Right lobe of liver (tissue), 6 donors: ENCODE results near the gene KAT5. TPM values are rescaled to one million over a fixed set of nuclear protein-coding genes. Genes with fewer than 3 reads are reported as not detected.
A peak's percentile ranks its signal among the peaks of the same experiment; 100 is the strongest.

Experiments
- ATAC-seq, 4 donors: fragments of 200-7000 bp; cut with Tn5 transposase; one replicate each; pipeline ENCODE4 v1.9.1; 2020; ENCODE audit warnings: mild to moderate bottlenecking in 4 of 4, moderate library complexity in 4 of 4
- DNase-seq, 3 donors: peaks; one replicate each; pipeline ENCODE4 v3.0.0-alpha.2; 2020
- H3K27ac ChIP-seq, 3 donors: fragments of 200-600 bp; one replicate each; pipeline ENCODE4 v1.8.0; 2022
- H3K27me3 ChIP-seq, 2 donors: fragments of 200-600 bp; one replicate each; pipeline ENCODE4 v1.8.0; 2022
- H3K36me3 ChIP-seq, 4 donors: fragments of 200-600 bp; sonication (generic) in 1 of 4; one replicate each; pipeline versions ENCODE4 v1.5.1 to v1.8.0; 2017 to 2022; ENCODE audit warnings: control low read depth in 1 of 4
- H3K4me1 ChIP-seq, 4 donors: fragments of 200-600 bp; sonication (generic) in 1 of 4; one replicate each; pipeline versions ENCODE4 v1.5.1 to v1.8.0; 2017 to 2022; ENCODE audit warnings: control low read depth in 1 of 4
- H3K4me3 ChIP-seq, 3 donors: fragments of 200-600 bp; one replicate each; pipeline ENCODE4 v1.8.0; 2022
- H3K9me3 ChIP-seq, 4 donors: fragments of 200-600 bp; sonication (generic) in 1 of 4; one replicate each; pipeline versions ENCODE4 v1.5.1 to v1.8.0; 2017 to 2022; ENCODE audit warnings: control low read depth in 1 of 4
- CTCF ChIP-seq, 4 donors: fragments of 200-600 bp in 3 of 4; fragments of 450-650 bp in 1 of 4; IDR thresholded peaks; one replicate each; pipeline versions ENCODE4 v1.5.1 to v1.8.0; 2016 to 2022; ENCODE audit warnings: antibody characterized with exemption in 4 of 4, mild to moderate bottlenecking in 2 of 4
- POLR2A ChIP-seq: fragments of 450-650 bp; IDR thresholded peaks from one replicate; pipeline ENCODE4 v1.6.1; 2017; ENCODE audit warnings: antibody characterized with exemption, mild to moderate bottlenecking
- WGBS: methylation state at CpG from one replicate; pipeline ENCODE4 v1.1.6; 2018; ENCODE audit warnings: low coverage, low lambda C conversion rate; ENCODE audit not compliant: insufficient coverage; ENCODE audit errors: missing lambda C conversion rate; 5-methylcytosine and 5-hydroxymethylcytosine counted together
- intact Hi-C, 2 donors: fragments of 100-400 bp; cut with DNase I; formaldehyde crosslinking; loops; one replicate each; pipeline versions ENCODE4 v1.11.2 to v1.14.1; 2022
- total RNA-seq, 6 experiments: library from RNA; depleted of rRNA in 2 of 6; stranded (reverse); fragments of >200 nt in 2 of 6; fragmentation: NEBNext Ultra II Directional in 3 of 6; extraction: Animal tissue kit (Norgen Biotek cat#: 25700) in 3 of 6; gene quantifications; one replicate each; pipeline versions ENCODE4 v1.1.0 to v1.2.4, GENCODE V29; 2016 to 2023
- donor health status: DM: no; HTN: yes; CAD: no.
- donor health status: DM: no; HTN: no; CAD: no.
- donor health status: DM: no; HTN: no; CAD: no.
- donor health status: DM: no; HTN: yes; CAD: no.
- donor health status: DM: no; HTN: yes; CAD: no.

The KAT5 gene
- total RNA-seq, 6 experiments from 2014 or later, result 17.8 to 30.4 (median 24.0) TPM

- H3K4me3 ChIP-seq, result no peak overlapping the region
- ATAC-seq (no peak), DNase-seq (no peak)
- 69% methylated on average over 8 of the region's 8 CpGs for WGBS
- no peaks in the 10 kb centered on the region for H3K27me3 ChIP-seq
- no peaks in the 10 kb centered on the region for H3K36me3 ChIP-seq
- no peaks in the 10 kb centered on the region for H3K9me3 ChIP-seq
- H3K4me1 ChIP-seq, result no peaks in the 10 kb centered on the region
- no peak overlapping the region for H3K27ac ChIP-seq
- intact Hi-C loops, result no loop called here
- TF ChIP-seq POLR2A (no peak), CTCF (IDR thresholded peaks at IDR 0.05) (no peak)
Measured at GRCh38 chr11:65741185-65741584, 29.1 kb downstream of the KAT5 start.

- Histone ChIP-seq H3K27me3 (no peaks in the 10 kb centered on the region), H3K9me3 (no peaks in the 10 kb centered on the region), H3K4me3 (no peak overlapping the region), H3K36me3 (no peaks in the 10 kb centered on the region), H3K27ac (peak overlapping the region in 1 of 3 donors; percentile 3), H3K4me1 (no peaks in the 10 kb centered on the region)
- intact Hi-C loops, result no loop called here
- TF ChIP-seq POLR2A (no peak), CTCF (IDR thresholded peaks at IDR 0.05) (no peak)
- 55% methylated on average over 1 of the region's 1 CpG for WGBS
- peak; percentile 56 to 84 (median 70) for ATAC-seq
- DNase-seq, result no peak
Measured at GRCh38 chr11:65742353-65742752, 30.3 kb downstream of the KAT5 start.

- TF ChIP-seq CTCF (IDR thresholded peaks at IDR 0.05), result no peak
- TF ChIP-seq POLR2A, result no peak
- no peaks in the 10 kb centered on the region for H3K36me3 ChIP-seq
- 71% methylated on average over 9 of the region's 10 CpGs for WGBS
- no peak overlapping the region for H3K4me3 ChIP-seq
- H3K4me1 ChIP-seq, result no peaks in the 10 kb centered on the region
- DNase-seq (no peak), ATAC-seq (no peak)
- H3K27ac ChIP-seq, result no peak overlapping the region
- intact Hi-C loops, result no loop called here
- no peaks in the 10 kb centered on the region for H3K9me3 ChIP-seq
- no peaks in the 10 kb centered on the region for H3K27me3 ChIP-seq
Measured at GRCh38 chr11:65743681-65744025, 31.6 kb downstream of the KAT5 start.

DNA sequence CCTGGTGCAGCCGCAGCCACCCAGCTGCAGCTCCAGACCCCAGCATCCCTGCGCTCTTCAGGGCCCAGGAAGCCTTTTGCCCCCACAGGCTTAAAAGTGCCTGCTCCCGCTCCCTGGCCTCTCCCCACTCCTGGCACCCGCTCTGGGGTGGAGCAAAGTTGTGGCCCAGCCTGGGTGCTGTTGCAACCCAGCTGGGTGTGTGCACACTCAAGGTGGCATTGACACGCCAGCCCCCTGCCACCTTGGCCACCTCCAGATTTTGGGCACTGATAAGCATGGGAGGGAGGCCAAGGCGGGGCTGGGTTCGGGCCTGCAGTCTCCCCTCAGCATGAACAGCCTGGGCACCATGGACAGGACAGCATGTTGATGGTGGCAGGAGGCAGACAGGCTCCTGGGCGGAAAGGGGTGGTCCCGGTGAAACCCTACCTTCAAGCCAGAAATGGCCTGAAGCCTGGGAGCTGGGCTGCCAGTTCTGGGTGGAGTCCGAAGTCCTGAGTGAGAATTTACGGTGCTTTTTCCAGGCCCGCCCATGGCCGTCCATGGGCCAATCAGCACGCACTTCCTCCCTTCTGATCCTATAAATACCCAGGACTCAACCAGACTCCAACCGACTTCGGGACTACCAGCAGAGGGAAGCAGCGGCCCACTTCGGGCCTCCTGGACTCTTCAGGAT lies 32.1 kb downstream of the KAT5 start:
- Histone ChIP-seq H3K36me3 (no peaks in the 10 kb centered on the region), H3K27ac (no peak overlapping the region), H3K27me3 (no peaks in the 10 kb centered on the region), H3K4me1 (no peaks in the 10 kb centered on the region), H3K4me3 (no peak overlapping the region), H3K9me3 (no peaks in the 10 kb centered on the region)
- DNase-seq (no peak), ATAC-seq (peak; percentile 65 to 88 (median 82))
- TF ChIP-seq CTCF (IDR thresholded peaks at IDR 0.05), result peak; percentile 20 to 36 (median 30)
- no peak for TF ChIP-seq POLR2A
- WGBS, result 30% methylated on average over 8 of the region's 18 CpGs
- intact Hi-C loops, result no loop called here

GRCh38 chr11:65744699-65745042 lies 32.6 kb downstream of the KAT5 start:
- DNase-seq, result no peak
- intact Hi-C loops, result no loop called here
- H3K9me3 ChIP-seq, result no peaks in the 10 kb centered on the region
- no peaks in the 10 kb centered on the region for H3K36me3 ChIP-seq
- no peak overlapping the region for H3K4me3 ChIP-seq
- no peaks in the 10 kb centered on the region for H3K4me1 ChIP-seq
- no peak overlapping the region for H3K27ac ChIP-seq
- WGBS, result no CpG with 5 or more reads among the region's 8 CpGs
- TF ChIP-seq POLR2A, result no peak
- no peak for TF ChIP-seq CTCF (IDR thresholded peaks at IDR 0.05)
- H3K27me3 ChIP-seq, result no peaks in the 10 kb centered on the region
- ATAC-seq, result no peak
